Measurements from ENCODE around the gene ANGEL2. TPM values are rescaled to one million over a fixed set of nuclear protein-coding genes. Genes with fewer than 3 reads are reported as not detected.

Gene ANGEL2
- total and polyA plus RNA-seq, 2 of the 13 experiments (the other 11 are each of a cell fraction or from before 2014, with no cell fraction given): 12.3 to 25.4 TPM

DNA sequence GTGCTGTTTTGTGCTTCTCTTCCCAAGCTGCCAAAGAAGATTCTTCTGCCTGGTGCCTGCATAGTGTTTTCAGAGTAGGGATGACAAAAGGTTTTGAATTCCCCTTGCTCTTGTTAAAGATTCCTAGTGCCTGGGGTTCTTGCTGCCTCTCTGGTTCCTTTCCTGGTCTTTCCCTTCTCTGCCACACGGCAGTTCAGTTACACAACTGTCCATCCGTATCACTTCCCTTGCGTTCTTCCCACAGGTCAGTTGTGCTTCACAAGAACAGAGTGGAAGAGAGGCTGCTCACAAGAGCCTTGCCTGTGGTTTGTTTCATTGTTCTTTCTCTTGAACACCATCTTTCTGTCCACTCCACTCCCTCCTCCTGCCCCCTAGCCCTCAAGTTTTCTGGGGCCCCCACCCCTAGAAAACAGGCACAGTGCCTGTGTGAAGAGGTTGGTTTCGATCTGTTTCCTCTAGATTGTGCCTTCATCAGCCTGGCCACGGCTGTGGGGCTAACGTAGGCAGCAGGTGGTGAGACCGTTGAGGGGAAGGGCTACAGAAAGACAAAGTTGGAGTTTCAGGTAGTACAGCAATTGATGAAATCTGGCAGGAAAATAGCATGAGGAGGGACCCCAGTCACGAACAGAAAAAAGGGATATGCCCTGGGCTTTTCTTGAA is 59.6 kb downstream of the ANGEL2 start:
- no peaks in the 10 kb centered on the region for H3K9me3 ChIP-seq (ENCODE audit: low read length)
- FAIRE-seq: no peak
- TF ChIP-seq, protein P1, sequence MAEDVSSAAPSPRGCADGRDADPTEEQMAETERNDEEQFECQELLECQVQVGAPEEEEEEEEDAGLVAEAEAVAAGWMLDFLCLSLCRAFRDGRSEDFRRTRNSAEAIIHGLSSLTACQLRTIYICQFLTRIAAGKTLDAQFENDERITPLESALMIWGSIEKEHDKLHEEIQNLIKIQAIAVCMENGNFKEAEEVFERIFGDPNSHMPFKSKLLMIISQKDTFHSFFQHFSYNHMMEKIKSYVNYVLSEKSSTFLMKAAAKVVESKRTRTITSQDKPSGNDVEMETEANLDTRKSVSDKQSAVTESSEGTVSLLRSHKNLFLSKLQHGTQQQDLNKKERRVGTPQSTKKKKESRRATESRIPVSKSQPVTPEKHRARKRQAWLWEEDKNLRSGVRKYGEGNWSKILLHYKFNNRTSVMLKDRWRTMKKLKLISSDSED (CRISPR knock-in tag; IDR thresholded peaks at IDR 0.05): no peak
- no peaks in the 10 kb centered on the region for H3K79me2 ChIP-seq (ENCODE audit: insufficient read depth, low read length)
- no peaks in the 10 kb centered on the region for H4K20me1 ChIP-seq (ENCODE audit: insufficient read depth, low read length)
- H3K4me1 ChIP-seq (ENCODE audit: insufficient read depth, low read length): no peaks in the 10 kb centered on the region
- no peak overlapping the region for H3K27ac ChIP-seq (ENCODE audit: extremely low read length, insufficient read depth, low read length)
- no TSS peak for BruUV-seq (replicated peaks)
- intact Hi-C loops (cut with micrococcal nuclease; ENCODE audit: unreplicated experiment): no loop called here
- no peaks in the 10 kb centered on the region for H3K27me3 ChIP-seq (ENCODE audit: control insufficient read depth in 1 of 2, insufficient read depth in 2 of 2, low read length in 2 of 2)
- in situ Hi-C loops (cut with HindIII; ENCODE audit: extremely low pct_ligation_motif_present, low pct_unique_long_range_greater_than_20kb): no loop called here
- H2AFZ ChIP-seq (ENCODE audit: low read length): no peak overlapping the region
- ChIA-PET CTCF (ENCODE audit: low intra/inter-chr PET ratio, low total read pairs) (no interaction called here), POLR2A (no interaction called here)
- H3K9ac ChIP-seq (ENCODE audit: insufficient read depth, low read depth, low read length): no peak overlapping the region
- DNase-seq (ENCODE audit: low spot score): no peak
- ATAC-seq: no peak
- WGBS (ENCODE audit: low lambda C conversion rate): 68% methylated on average over 8 of the region's 8 CpGs
- no peak overlapping the region for H3K4me3 ChIP-seq (replicated peaks in 1 of 3; ENCODE audit: insufficient read depth in 1 of 3, low read depth in 2 of 3, low read length in 3 of 3)
- no peak overlapping the region for H3K4me2 ChIP-seq (ENCODE audit: low read depth, low read length)
- H3K36me3 ChIP-seq (replicated peaks in 1 of 2; ENCODE audit: control insufficient read depth in 1 of 2, insufficient read depth in 2 of 2, low read length in 2 of 2): no peaks in the 10 kb centered on the region

DNA sequence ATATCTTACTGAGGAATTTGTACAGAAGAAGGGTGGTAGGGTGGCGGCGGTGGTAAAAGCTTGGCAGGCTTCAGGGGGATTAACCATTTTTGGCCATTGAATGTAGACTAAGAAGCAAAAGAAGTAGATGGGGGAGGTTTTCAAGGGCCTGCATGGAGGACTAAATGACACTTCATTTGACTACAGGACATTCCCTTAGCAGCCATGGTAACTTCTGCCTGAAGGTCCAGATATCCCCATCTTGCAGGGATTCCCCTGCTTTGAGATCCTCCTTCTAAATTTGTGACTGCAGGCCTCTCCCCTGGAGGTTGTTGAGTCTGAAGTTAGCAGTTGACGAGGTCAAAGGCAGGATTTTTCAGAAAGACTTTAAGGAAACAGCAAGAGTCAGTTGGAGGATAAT is 60.6 kb downstream of the ANGEL2 start:
- no peaks in the 10 kb centered on the region for H3K9me3 ChIP-seq (ENCODE audit: low read length)
- no peak overlapping the region for H3K4me3 ChIP-seq (replicated peaks in 1 of 3; ENCODE audit: insufficient read depth in 1 of 3, low read depth in 2 of 3, low read length in 3 of 3)
- in situ Hi-C loops (cut with HindIII; ENCODE audit: extremely low pct_ligation_motif_present, low pct_unique_long_range_greater_than_20kb) (no loop called here), intact Hi-C loops (cut with micrococcal nuclease; ENCODE audit: unreplicated experiment) (no loop called here)
- H3K27ac ChIP-seq (ENCODE audit: extremely low read length, insufficient read depth, low read length): no peak overlapping the region
- DNase-seq (ENCODE audit: low spot score): no peak
- H3K9ac ChIP-seq (ENCODE audit: insufficient read depth, low read depth, low read length): no peak overlapping the region
- BruUV-seq (replicated peaks): no TSS peak
- no peaks in the 10 kb centered on the region for H3K36me3 ChIP-seq (replicated peaks in 1 of 2; ENCODE audit: control insufficient read depth in 1 of 2, insufficient read depth in 2 of 2, low read length in 2 of 2)
- no peaks in the 10 kb centered on the region for H4K20me1 ChIP-seq (ENCODE audit: insufficient read depth, low read length)
- H3K4me2 ChIP-seq (ENCODE audit: low read depth, low read length): no peak overlapping the region
- no peak for FAIRE-seq
- no peak for ATAC-seq
- no peak overlapping the region for H2AFZ ChIP-seq (ENCODE audit: low read length)
- ChIA-PET POLR2A (no interaction called here), CTCF (ENCODE audit: low intra/inter-chr PET ratio, low total read pairs) (no interaction called here)
- H3K79me2 ChIP-seq (ENCODE audit: insufficient read depth, low read length): no peaks in the 10 kb centered on the region
- peaks cover 2% of the 10 kb centered on the region; the same call in 1 of the 2 replicates for H3K4me1 ChIP-seq (ENCODE audit: insufficient read depth, low read length)
- H3K27me3 ChIP-seq (ENCODE audit: control insufficient read depth in 1 of 2, insufficient read depth in 2 of 2, low read length in 2 of 2): no peaks in the 10 kb centered on the region
- 76% methylated on average over 3 of the region's 3 CpGs for WGBS (ENCODE audit: low lambda C conversion rate)
- no peak for TF ChIP-seq GATA4 (IDR thresholded peaks at IDR 0.05; ENCODE audit: borderline replicate concordance, low read depth)
- TF ChIP-seq PHB2 (IDR thresholded peaks at IDR 0.05; ENCODE audit: partially characterized antibody): no peak
- no peak for TF ChIP-seq ZNF256 (CRISPR knock-in tag; conservative IDR thresholded peaks at IDR 0.05)
- no peak for TF ChIP-seq ZBTB8A (CRISPR knock-in tag; IDR thresholded peaks at IDR 0.05; ENCODE audit: borderline replicate concordance, low read depth)
- TF ChIP-seq, protein P2, sequence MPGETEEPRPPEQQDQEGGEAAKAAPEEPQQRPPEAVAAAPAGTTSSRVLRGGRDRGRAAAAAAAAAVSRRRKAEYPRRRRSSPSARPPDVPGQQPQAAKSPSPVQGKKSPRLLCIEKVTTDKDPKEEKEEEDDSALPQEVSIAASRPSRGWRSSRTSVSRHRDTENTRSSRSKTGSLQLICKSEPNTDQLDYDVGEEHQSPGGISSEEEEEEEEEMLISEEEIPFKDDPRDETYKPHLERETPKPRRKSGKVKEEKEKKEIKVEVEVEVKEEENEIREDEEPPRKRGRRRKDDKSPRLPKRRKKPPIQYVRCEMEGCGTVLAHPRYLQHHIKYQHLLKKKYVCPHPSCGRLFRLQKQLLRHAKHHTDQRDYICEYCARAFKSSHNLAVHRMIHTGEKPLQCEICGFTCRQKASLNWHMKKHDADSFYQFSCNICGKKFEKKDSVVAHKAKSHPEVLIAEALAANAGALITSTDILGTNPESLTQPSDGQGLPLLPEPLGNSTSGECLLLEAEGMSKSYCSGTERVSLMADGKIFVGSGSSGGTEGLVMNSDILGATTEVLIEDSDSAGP (CRISPR knock-in tag; IDR thresholded peaks at IDR 0.05; ENCODE audit: borderline replicate concordance): no peak
- no peak for TF ChIP-seq TFDP1 (CRISPR knock-in tag; IDR thresholded peaks at IDR 0.05; ENCODE audit: borderline replicate concordance)
- TF ChIP-seq HNRNPK (IDR thresholded peaks at IDR 0.05; ENCODE audit: low read depth, low read length, poor library complexity, severe bottlenecking): no peak
- no peak for TF ChIP-seq ZNF207 (IDR thresholded peaks at IDR 0.05; ENCODE audit: borderline replicate concordance)
- TF ChIP-seq, protein P1 (CRISPR knock-in tag; IDR thresholded peaks at IDR 0.05): no peak
- TF ChIP-seq FOXK1 (CRISPR knock-in tag; IDR thresholded peaks at IDR 0.05; ENCODE audit: borderline replicate concordance, low read depth): no peak
- no peak for TF ChIP-seq ZBTB7A (CRISPR knock-in tag; IDR thresholded peaks at IDR 0.05)
- no peak for TF ChIP-seq DPF2 (CRISPR knock-in tag; IDR thresholded peaks at IDR 0.05; ENCODE audit: borderline replicate concordance, low read depth)

Measured in HepG2 (cell line).